Measurements from ENCODE around the gene RAB5IF. TPM values are rescaled to one million over a fixed set of nuclear protein-coding genes. Genes with fewer than 3 reads are reported as not detected.
"Not testable (repeated sequence)": the region's sequence is repeated elsewhere in the genome, so short reads cannot be mapped to it uniquely, and the experiment has no call there.

The RAB5IF gene
- polyA plus RNA-seq (2011; rRNA removed) (92.4 and 138 TPM in 2 replicates), polyA minus RNA-seq (2011; rRNA and poly(A)+ RNA removed) (22.7 and 36.8 TPM in 2 replicates)

- DNase-seq (ENCODE audit: low read depth) = peak; percentile 91
- peak within 1 kb of the TSS; percentile 54 for H3K4me3 ChIP-seq (ENCODE audit: low read depth, low read length)
- CTCF ChIA-PET = interaction anchor here (0.5 to 3.0 kb wide), 27 partner anchors 11 to 1288 kb away, joined by 3 to 26 read pairs (median 4); partner anchors contain the start of gene MYL9
- POLR2A ChIA-PET = interaction anchor here (0.8 to 1.0 kb wide), 2 partner anchors 164 to 168 kb away, joined by 3 read pairs; partner anchors contain the start of gene DSN1
- peaks cover 11% of the 10 kb centered on the region for H3K36me3 ChIP-seq (ENCODE audit: control insufficient read depth, insufficient read depth, low read length)
- TF ChIP-seq CTCF (IDR thresholded peaks at IDR 0.05; ENCODE audit: insufficient read depth, low read depth, low read length) = peak; percentile 95
- no peaks in the 10 kb centered on the region for H3K27me3 ChIP-seq (ENCODE audit: control insufficient read depth, insufficient read depth, low read length)
Observed at GRCh38 chr20:36605399-36606157, at the start of gene RAB5IF. Gene RAB5IF, plus strand, starts transcription at chr20:36605779. Its CDS starts 173 bp downstream, at chr20:36605952.

- ChIA-PET POLR2A (no interaction called here), CTCF (interaction anchor here (1.6 to 1.7 kb wide), 2 partner anchors 12 to 43 kb away, joined by 6 to 8 read pairs; partner anchors contain the start of gene RAB5IF)
- no peak for TF ChIP-seq CTCF (IDR thresholded peaks at IDR 0.05; ENCODE audit: insufficient read depth, low read depth, low read length)
- DNase-seq (ENCODE audit: low read depth) = no peak
- Histone ChIP-seq H3K27me3 (ENCODE audit: control insufficient read depth, insufficient read depth, low read length) (no peaks in the 10 kb centered on the region), H3K4me3 (ENCODE audit: low read depth, low read length) (no peak overlapping the region), H3K36me3 (ENCODE audit: control insufficient read depth, insufficient read depth, low read length) (no peaks in the 10 kb centered on the region)
Observed at GRCh38 chr20:36562724-36563123, 42.9 kb upstream of the RAB5IF start.

GRCh38 chr20:36563374-36563773, 42.2 kb upstream of the RAB5IF start:
- Histone ChIP-seq H3K36me3 (ENCODE audit: control insufficient read depth, insufficient read depth, low read length) (no peaks in the 10 kb centered on the region), H3K27me3 (ENCODE audit: control insufficient read depth, insufficient read depth, low read length) (no peaks in the 10 kb centered on the region), H3K4me3 (ENCODE audit: low read depth, low read length) (no peak overlapping the region)
- ChIA-PET POLR2A (no interaction called here), CTCF (no interaction called here)
- no peak for DNase-seq (ENCODE audit: low read depth)
- TF ChIP-seq CTCF (IDR thresholded peaks at IDR 0.05; ENCODE audit: insufficient read depth, low read depth, low read length) = no peak

- H3K4me3 ChIP-seq (ENCODE audit: low read depth, low read length); H3K36me3 ChIP-seq (ENCODE audit: control insufficient read depth, insufficient read depth, low read length); DNase-seq (ENCODE audit: low read depth); POLR2A ChIA-PET; CTCF ChIA-PET; H3K27me3 ChIP-seq (ENCODE audit: control insufficient read depth, insufficient read depth, low read length): not testable (repeated sequence)
Observed at GRCh38 chr20:36564078-36564725, 41.4 kb upstream of the RAB5IF start.

- DNase-seq (ENCODE audit: low read depth); H3K27me3 ChIP-seq (ENCODE audit: control insufficient read depth, insufficient read depth, low read length); H3K36me3 ChIP-seq (ENCODE audit: control insufficient read depth, insufficient read depth, low read length); POLR2A ChIA-PET; CTCF ChIA-PET; H3K4me3 ChIP-seq (ENCODE audit: low read depth, low read length): not testable (repeated sequence)
Observed at GRCh38 chr20:36564726-36565121, 40.9 kb upstream of the RAB5IF start.

GRCh38 chr20:36565520-36565919, 40.1 kb upstream of the RAB5IF start:
- Histone ChIP-seq H3K4me3 (ENCODE audit: low read depth, low read length) (no peak overlapping the region), H3K27me3 (ENCODE audit: control insufficient read depth, insufficient read depth, low read length) (no peaks in the 10 kb centered on the region), H3K36me3 (ENCODE audit: control insufficient read depth, insufficient read depth, low read length) (no peaks in the 10 kb centered on the region)
- ChIA-PET POLR2A (no interaction called here), CTCF (no interaction called here)
- no peak for DNase-seq (ENCODE audit: low read depth)
- no peak for TF ChIP-seq CTCF (IDR thresholded peaks at IDR 0.05; ENCODE audit: insufficient read depth, low read depth, low read length)

All from BJ (cell line).